Mucosa of rectum (tissue), 2 donors: ENCODE results near the gene ITCH.
A peak's percentile ranks its signal among the peaks of the same experiment; 100 is the strongest.

ENCODE experiments used
- H3K27ac ChIP-seq, 2 donors: one replicate each; pipeline ENCODE4 v1.7.0; 2013; ENCODE audit warnings: inconsistent platforms in 2 of 2, low read depth in 2 of 2, low read length in 2 of 2
- H3K27me3 ChIP-seq, 2 donors: one replicate each; pipeline ENCODE4 v1.7.0; 2013; ENCODE audit warnings: low read length in 2 of 2; ENCODE audit not compliant: control insufficient read depth in 2 of 2, insufficient read depth in 2 of 2
- H3K36me3 ChIP-seq, 2 donors: one replicate each; pipeline ENCODE4 v1.7.0; 2013; ENCODE audit warnings: low read length in 2 of 2; ENCODE audit not compliant: control insufficient read depth in 2 of 2, insufficient read depth in 2 of 2
- H3K4me1 ChIP-seq, 2 donors: one replicate each; pipeline ENCODE4 v1.7.0; 2013; ENCODE audit warnings: low read length in 2 of 2, mild to moderate bottlenecking in 1 of 2; ENCODE audit not compliant: control insufficient read depth in 2 of 2, insufficient read depth in 2 of 2
- H3K4me3 ChIP-seq, 2 donors: one replicate each; pipeline ENCODE4 v1.7.0; 2013; ENCODE audit warnings: low read length in 2 of 2
- H3K9ac ChIP-seq, 2 donors: one replicate each; pipeline ENCODE4 v1.7.0; 2013; ENCODE audit warnings: low read length in 2 of 2, low read depth in 1 of 2, mild to moderate bottlenecking in 1 of 2
- H3K9me3 ChIP-seq, 2 donors: one replicate each; pipeline ENCODE4 v1.7.0; 2013; ENCODE audit warnings: low read length in 2 of 2; ENCODE audit not compliant: control insufficient read depth in 2 of 2
- donor health status: healthy.
- donor health status: Normal muscosa, but diverticular disease.

ITCH gene

GRCh38 chr20:34553366-34553867 lies 190.3 kb downstream of the ITCH start:
- Histone ChIP-seq H3K36me3 (peaks cover 0 to 3% of the 10 kb centered on the region in 2 donors), H3K9me3 (no peaks in the 10 kb centered on the region), H3K4me3 (no peak overlapping the region), H3K27ac (no peak overlapping the region), H3K4me1 (peaks cover 8 to 12% of the 10 kb centered on the region in 2 donors), H3K27me3 (no peaks in the 10 kb centered on the region), H3K9ac (no peak overlapping the region)

GRCh38 chr20:34557936-34558319 lies 194.9 kb downstream of the ITCH start:
- peak overlapping the region; percentile 65 to 78 for H3K9ac ChIP-seq
- H3K4me3 ChIP-seq: peak overlapping the region; percentile 56 to 81
- H3K36me3 ChIP-seq: no peaks in the 10 kb centered on the region
- peaks cover 8 to 12% of the 10 kb centered on the region in 2 donors for H3K4me1 ChIP-seq
- no peaks in the 10 kb centered on the region for H3K9me3 ChIP-seq
- H3K27me3 ChIP-seq: no peaks in the 10 kb centered on the region
- peak overlapping the region; percentile 78 to 80 for H3K27ac ChIP-seq

GRCh38 chr20:34558320-34559218 lies 195.5 kb downstream of the ITCH start, which contains the start of gene MAP1LC3A:
MAP1LC3A (plus strand) TSS chr20:34558718; CDS start chr20:34558869, 151 bp downstream.
- Histone ChIP-seq H3K27ac (peak within 1 kb of the TSS; percentile 78 to 80), H3K9ac (peak within 1 kb of the TSS; percentile 65 to 78), H3K4me1 (peaks cover 7 to 8% of the 10 kb centered on the region in 2 donors), H3K27me3 (no peaks in the 10 kb centered on the region), H3K9me3 (no peaks in the 10 kb centered on the region), H3K4me3 (peak within 1 kb of the TSS; percentile 56 to 81), H3K36me3 (no peaks in the 10 kb centered on the region)

DNA sequence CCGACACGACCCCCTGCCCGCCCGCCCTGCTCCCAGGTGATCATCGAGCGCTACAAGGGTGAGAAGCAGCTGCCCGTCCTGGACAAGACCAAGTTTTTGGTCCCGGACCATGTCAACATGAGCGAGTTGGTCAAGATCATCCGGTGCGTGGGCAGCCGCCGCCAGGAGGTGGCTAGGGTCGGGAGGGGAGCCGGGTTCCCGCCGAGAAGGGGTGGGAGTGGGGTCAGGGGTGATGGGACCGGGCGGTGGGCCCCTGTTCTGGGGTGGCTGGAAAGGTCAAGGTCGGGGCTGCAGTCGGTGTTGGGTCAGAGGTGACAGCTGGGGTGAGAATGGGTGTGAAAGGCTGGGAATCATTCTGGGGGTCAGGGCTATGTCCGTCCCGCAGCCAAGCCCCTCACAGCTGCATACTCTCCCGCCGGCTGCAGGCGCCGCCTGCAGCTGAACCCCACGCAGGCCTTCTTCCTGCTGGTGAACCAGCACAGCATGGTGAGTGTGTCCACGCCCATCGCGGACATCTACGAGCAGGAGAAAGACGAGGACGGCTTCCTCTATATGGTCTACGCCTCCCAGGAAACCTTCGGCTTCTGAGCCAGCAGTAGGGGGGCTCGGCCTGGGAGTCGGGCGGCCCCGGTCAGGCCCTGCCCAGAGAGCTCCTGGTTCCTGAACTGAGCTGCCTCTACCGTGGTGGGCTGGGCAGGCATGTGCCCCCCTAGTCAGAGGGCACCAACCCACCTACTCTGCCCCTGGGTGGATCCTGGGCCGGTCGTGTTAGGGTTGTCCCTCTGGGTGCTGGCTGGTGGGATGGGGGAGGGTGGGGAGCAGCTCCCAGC lies 196.5 kb downstream of the ITCH start:
- no peaks in the 10 kb centered on the region for H3K27me3 ChIP-seq
- H3K9ac ChIP-seq: no peak overlapping the region
- no peaks in the 10 kb centered on the region for H3K36me3 ChIP-seq
- peak overlapping the region in 1 of 2 donors; percentile 7 for H3K27ac ChIP-seq
- peak overlapping the region in 1 of 2 donors; percentile 13 for H3K4me3 ChIP-seq
- no peaks in the 10 kb centered on the region for H3K9me3 ChIP-seq
- peaks cover 6 to 7% of the 10 kb centered on the region in 2 donors for H3K4me1 ChIP-seq

DNA sequence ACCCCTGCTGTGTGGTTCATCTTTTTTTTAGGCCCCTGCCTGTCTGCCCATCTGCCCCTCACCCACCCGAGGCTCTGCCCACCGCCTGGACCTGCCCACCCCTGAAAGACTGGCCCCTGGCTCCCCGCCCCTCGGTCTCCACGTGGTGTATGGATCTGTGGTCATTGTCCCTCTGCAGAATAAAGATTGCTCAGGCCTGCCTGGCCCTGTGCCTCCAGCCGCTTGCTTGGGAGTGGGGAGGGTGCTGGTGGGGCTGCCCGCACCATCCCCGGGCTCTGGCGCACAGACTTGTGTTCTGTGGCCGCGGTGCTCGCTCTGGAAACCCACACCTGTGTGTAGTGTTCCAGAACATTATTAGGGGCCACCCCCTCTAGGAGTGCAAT lies 197.1 kb downstream of the ITCH start:
- H3K27ac ChIP-seq: no peak overlapping the region
- no peaks in the 10 kb centered on the region for H3K9me3 ChIP-seq
- no peak overlapping the region for H3K9ac ChIP-seq
- H3K4me1 ChIP-seq: peaks cover 6 to 7% of the 10 kb centered on the region in 2 donors
- H3K4me3 ChIP-seq: no peak overlapping the region
- no peaks in the 10 kb centered on the region for H3K36me3 ChIP-seq
- H3K27me3 ChIP-seq: no peaks in the 10 kb centered on the region

DNA sequence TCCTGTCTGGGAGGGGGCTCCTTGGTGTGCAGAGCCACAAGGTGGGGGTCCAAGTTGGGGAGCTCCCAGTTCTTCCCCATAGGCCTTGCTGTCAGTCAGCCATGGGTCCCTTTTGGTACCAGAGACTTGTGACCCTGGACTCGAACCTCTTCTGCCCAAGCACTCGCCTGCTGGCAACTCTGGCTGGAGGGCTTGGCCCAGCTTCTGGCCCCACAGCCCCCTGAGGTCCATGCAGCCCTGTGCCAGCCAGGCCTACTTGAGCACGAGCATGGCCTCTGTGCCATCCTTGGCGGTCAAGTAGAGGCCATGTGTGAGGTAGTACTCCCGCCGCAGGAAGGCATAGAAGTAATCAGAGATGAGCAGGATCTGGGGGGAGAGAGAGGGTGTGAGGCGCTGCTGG lies 197.5 kb downstream of the ITCH start:
- H3K36me3 ChIP-seq: no peaks in the 10 kb centered on the region

More for the DNA sequence above, 197.5 kb downstream of the ITCH start:
- H3K4me1 ChIP-seq: peaks cover 6 to 7% of the 10 kb centered on the region in 2 donors
- no peak overlapping the region for H3K9ac ChIP-seq
- no peak overlapping the region for H3K27ac ChIP-seq
- H3K27me3 ChIP-seq: no peaks in the 10 kb centered on the region
- no peak overlapping the region for H3K4me3 ChIP-seq
- no peaks in the 10 kb centered on the region for H3K9me3 ChIP-seq
